HG02938 (cell line): ENCODE data around the gene TYMP.

Experiments used
- ATAC-seq: cut with Tn5 transposase; IDR thresholded peaks from one replicate; pipeline ENCODE4 v1.9.1; 2021; ENCODE audit warnings: mild to moderate bottlenecking, moderate library complexity; ENCODE audit not compliant: unreplicated experiment

The TYMP gene, protein sequence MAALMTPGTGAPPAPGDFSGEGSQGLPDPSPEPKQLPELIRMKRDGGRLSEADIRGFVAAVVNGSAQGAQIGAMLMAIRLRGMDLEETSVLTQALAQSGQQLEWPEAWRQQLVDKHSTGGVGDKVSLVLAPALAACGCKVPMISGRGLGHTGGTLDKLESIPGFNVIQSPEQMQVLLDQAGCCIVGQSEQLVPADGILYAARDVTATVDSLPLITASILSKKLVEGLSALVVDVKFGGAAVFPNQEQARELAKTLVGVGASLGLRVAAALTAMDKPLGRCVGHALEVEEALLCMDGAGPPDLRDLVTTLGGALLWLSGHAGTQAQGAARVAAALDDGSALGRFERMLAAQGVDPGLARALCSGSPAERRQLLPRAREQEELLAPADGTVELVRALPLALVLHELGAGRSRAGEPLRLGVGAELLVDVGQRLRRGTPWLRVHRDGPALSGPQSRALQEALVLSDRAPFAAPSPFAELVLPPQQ

DNA sequence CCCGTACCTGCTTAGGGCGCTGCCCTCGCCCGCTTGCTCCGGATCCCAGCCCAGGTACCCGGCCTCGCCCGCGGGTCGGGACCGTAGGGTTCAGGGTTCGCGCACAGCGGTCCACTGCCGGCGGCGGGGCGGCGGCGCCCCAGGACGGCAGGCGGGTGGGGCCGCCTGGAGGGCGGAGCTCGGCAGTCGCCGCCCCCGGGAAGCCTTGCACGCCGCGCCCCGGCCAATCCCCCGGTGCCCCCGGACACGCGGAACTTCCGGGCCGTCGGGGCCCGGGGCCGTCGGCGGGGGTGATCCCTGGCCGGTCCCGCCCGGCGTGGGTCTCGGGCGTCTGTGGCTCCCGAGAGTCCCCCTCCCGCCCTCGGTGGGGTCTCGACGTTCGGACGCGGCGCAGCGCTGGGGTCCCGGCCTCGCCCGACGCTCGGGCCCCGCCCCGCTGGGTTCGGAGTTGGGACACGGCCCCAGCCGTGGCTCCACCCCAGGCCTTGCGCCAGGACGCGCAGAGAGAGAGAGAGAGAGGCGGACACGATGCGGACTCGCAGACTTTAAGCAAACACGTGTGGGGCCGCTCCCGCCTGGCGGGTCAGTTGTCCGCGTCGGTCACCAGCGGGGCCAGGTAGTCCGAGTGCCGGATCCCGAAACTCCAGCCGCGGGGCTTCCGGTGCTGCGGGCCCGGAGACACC, at the start of gene TYMP:
TYMP (minus strand) TSS at position 116 of the 683 bp plus-strand sequence. CDS start 303 bp downstream, outside the sequence.
- ATAC-seq, result peak; percentile 7

DNA sequence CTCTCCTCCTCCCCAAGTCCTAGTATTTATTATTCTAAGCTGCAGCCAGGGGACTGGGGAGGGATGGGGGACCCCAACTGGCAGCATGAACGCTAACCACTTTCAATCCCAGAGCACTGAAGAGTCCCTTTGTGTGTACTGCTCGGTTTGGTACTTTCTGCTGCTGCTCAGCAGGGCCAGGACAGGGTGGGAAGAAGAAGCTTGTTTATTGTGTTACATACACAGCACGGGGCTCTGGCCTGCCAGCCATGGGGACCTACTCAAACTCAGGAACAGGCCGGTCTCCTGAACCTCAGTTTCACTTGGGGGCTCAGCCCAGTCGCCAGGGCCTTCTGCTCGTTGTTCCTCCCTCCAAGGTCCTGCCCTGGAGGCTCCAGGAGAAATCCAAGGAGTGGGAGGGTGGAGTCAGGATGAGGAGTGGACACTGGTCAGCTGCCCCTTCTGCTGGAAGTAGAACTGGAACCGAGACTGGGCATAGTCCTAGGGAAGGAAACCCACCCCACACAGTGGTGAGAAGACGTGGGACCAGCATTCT, 49.0 kb upstream of the TYMP start:
- ATAC-seq, result no peak

DNA sequence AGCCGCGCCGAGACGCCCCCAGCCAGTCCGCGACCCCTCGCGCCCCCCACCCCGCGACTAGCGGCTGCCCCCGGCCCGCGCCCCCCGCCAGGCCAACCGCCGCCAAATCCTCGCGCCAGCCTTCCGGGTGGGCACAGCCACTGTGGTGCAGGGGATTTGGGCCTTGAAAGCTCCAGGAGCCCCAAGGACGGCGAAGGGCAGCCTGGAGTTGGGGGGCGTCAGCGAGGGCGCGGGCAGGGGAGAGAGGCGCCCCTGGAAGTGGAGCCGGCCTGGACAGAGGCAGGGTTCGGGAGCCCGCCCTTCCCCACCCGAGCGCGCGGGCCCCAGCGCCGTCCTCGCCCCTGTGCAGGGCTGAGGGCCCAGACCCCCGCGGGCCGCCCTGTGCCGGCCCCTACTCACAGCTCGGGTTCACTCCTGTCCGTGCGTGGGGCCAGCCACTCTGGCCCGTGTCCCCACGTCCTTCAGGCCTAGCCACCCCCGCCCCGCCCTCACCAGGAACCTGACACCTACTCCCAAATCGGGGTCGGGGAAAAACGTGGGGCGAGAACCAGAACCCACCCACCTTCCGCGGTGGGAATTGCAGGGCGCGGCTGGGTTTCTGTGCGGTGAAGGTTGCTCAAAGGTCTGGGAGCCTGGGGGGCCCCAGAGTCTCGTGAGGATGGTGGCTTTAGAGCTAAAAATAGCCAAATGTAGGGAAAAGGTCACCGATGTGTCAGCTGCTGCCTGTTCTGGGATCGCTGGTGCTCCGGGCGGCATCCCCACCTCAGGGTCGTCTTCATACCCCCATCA, 48.4 kb upstream of the TYMP start, which contains the start of gene CPT1B:
CPT1B (minus strand) TSS at position 441 of the 789 bp plus-strand sequence. CDS start 512 bp downstream, outside the sequence.
- ATAC-seq, result no peak

DNA sequence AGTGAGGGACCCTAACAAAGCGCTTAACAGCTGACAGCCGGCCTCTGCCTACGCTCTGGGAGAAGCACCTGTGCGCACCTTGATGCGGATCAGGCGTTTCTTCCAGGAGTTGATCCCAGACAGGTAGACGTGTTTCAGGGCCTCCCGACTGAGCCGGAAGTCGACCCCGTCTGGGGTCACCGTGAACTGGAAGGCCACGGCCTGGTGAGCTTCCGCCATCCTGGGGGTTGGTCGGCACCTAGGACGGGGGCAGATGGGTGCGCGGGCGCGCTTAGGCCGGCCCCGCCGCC, 47.8 kb upstream of the TYMP start:
- no peak for ATAC-seq

DNA sequence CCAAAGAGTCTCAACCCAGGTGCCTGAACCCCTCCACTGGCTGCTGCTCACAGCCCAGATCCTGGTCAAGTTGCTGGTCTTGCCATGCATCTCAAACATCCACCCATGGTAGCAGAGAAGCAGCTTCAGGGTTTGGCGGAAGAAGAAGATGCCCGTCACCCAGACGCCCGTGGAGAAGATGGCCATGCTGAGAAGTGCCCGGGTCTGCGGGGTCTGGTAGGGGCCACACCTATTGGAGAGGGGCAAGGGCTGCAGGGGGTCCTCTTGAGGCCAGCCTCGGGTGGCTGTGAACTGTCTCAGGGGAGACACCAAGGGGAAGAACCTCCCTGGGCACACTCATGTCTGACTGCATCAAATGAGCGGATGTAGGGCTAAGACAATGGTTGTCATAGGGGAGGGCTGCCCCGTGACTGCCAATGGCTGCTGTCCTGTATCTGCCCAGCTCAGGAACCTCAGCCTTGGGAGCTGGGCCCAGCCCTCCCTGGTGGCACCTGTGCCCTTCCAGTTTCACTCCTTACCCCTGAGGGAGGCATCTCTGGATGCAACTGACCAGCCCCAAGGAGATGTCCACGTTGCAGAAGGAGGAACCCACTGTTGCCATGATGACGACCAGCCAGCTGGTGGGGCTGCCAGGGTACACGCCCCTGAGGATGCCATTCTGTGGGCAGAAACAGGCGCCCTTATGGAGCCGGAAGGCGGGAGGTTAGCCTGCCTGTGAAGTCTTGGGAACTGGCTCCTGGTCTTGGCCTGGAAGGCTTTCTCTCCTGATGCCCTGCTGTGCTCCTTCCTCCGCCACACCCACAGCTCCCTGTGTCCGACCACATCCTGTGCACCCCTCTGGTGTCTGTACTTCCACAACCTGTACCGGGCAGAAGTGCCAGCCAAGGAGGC, 47.2 kb upstream of the TYMP start:
- no peak for ATAC-seq

DNA sequence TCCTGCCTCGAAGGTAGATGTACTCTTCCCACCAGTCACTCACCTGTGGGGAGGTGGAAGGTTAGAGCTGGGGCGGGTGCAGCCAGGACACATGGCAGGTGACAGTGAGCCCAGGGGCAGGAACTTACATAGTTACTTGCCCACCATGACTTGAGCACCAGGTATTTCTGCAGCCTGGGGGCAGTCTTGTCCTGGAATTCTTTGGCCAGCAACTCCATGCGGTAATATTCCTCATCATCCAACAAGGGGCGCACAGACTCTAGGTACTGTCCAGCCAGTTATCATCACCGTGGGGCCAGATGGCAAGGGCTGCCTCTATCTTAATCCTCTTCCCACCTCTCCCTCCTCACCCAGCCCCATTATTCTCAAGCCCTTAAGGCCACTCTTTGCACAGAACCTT, 46.3 kb upstream of the TYMP start:
- no peak for ATAC-seq

DNA sequence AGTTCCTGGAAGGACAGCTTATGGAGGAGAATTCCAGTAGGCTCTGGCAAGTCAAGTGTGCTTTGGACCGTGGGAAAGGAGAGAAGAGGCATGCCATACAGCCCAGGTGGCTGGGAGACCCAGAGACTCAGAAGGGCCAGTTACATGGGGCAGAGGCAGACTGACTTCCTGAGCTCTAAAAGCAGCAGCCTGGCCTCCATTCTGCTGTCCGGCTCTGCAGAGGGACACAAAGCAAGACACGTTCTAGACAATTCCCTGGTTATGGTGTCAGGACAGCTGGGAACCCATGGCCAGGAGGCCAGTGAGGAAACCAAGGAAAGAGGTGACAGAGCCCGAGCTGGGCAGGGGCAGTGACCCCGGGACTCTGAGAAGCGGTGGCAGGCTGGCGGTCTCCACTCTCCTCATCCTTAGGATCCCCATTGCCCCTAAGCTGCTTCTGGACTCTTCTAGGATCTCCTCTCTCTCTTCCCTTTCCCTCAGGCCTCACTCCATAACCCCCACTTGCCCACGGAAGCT, 45.7 kb upstream of the TYMP start:
- no peak for ATAC-seq

DNA sequence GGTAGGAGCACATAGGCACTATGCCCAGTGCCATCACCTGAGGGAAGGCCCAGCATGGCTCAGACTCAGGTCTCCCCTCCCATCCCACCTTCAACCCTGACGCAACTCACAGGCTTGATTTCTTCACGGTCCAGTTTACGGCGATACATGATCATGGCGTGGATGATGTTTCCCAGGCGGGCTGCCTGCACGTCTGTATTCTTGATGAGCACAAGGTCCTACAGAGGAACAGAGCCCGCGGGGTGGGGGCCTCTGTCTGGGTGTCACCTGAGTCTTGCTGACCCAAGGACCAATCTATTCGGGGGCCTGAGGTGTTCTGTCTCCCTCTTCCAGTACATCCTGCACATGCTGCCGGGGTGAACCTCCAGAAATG, 44.6 kb upstream of the TYMP start:
- ATAC-seq, result no peak

DNA sequence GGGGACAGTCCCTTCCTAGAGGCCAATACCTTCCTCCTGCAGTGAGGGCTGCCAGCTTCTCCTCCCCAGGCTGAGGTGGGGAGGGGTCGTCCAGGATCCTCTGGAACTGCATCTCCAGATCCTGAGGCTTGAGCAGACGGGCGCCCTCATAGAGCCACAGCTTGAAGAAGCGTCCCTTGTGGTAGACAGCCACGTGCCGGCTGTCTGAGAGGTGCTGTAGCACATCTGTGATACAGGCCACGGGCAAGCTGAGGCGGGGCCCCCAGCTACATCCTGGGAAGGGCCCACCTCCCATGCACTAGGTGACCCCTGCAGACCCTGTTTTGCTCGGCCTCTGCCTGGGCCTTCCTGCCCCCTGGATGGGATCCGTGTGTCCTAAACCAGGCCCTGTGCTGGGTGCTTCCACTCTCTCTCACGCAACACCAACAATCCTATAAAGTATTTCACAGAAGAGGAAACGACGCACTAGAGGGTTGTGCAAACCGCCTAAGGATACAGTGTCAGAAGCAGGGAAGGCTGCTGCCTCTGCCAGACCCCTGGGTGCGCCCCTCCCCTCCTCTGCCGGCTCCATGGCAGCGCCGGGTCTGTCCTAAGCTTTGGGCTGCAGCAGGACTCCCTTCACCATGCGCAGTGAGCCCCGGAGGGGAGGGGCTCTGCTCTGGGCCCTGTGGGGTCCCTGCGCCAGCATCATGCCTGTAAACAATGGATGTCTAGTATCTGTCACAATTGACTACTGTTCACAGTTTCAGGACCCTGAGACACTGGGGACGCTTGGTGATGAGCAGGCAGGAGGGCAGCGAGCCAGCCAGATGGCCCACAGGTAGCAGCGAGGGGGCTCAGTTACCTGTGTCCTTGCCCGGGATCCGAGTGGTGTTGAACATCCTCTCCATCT, 43.9 kb upstream of the TYMP start:
- no peak for ATAC-seq

DNA sequence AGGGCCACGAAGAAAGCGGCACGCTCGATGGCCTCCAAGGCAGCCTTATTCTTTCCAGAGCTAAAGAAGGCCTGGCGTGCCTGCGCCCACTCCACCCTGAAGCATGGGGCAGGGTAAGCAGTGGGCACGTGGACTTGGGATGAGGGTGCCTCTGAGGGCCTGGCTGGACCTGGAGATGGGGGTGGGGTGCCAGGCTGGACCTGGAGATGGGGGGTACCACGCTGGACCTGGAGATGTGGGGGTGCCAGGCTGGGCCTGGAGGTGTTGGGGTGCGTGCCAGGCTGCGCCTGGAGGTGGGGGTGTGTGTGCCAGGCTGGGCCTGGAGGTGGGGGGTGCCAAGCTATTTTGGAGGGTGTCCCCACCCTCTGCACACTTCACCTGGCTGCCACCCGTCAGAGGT, 43.2 kb upstream of the TYMP start:
- no peak for ATAC-seq

DNA sequence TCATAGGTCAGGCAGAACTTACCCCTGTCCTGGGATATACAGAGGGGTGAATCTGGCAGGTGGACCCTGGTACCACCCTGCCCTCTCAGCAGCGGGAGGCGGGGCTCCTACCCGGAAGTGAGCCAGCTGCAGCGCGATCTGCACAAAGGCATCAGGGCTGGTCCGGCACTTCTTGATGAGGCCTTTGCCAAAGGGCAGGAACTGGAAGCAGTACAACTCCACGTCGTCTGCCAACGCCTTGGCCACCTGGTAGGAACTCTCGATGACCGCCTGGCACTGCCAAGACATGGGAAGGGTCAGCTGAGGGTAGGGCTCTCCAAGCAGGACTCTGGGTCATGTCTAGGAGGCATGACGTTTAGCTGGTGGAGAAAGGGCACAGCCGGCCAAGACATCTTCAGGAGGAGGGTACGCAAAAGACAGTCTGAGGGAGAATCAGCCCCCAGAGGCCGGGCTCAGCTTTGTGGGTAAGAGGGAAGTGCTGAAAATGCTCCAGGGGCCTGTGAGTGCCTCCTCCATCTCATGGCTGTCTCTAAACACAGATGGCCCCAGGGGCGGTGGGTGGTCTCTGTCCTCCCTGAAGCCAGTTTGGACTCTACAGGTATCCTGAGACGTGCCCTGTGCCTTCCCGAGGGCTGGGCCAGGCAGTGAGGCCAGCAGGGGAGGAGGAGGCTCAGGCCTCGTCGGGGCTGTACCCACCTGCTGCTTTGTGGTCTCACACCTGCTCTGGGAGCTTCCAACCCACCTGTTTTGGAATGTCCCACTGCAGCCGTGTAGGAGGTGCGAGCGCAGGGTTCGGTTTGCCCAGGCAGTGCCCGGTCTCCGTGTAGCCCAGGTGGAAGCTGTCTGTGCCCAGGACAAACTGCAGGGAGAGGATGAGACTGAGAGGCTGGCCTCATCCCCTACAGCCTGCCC, 41.7 kb upstream of the TYMP start:
- no peak for ATAC-seq

DNA sequence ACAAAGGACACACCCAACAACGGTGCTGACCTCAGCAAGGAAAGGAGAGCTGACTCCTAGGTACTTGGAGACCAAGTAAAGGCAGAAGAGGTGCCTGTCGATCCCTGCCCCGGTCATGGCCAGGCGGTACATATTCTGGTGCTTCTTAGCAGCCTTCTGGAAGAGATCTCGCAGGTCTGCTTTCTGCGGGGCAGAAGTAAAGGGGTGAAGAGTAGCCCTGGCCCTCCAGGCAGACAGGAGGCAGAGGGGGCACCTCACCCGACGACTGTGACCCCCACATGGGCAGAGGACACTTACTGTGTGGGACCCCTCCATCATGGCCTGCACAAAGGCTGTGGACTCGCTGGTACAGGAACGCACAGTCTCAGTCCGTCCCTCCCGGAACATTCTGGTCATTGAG, 41.0 kb upstream of the TYMP start:
- no peak for ATAC-seq

DNA sequence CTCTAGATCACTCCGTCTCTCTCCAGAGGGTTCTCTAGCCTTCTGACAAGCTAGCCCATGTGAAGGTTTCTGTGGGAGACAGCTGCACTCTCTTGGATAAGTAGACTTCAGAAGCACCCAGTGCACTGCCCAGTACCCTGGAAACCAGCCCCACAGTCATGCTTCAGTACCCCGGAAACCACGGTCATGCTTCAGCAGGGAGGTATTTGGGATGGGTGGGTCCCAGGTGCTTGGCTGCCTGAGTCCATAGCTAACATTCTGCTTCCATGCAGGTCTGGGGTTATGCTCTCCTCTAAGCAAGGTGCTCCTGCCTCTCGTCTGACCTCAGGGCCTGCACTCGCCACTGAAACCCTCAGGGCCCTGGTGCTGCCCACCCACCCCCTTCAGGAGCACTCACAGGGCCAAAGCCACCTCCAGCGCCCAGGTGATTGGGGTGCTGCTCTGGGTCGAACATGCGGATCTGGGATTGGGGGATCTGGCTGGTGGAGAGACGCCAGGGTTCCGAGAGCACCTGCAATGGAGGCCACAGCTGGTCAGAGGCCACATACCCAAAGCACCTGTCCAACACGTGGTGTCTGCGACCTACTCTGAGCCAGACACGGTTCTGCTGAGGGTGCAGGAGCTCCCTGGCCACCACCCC, 40.2 kb upstream of the TYMP start:
- ATAC-seq, result no peak

DNA sequence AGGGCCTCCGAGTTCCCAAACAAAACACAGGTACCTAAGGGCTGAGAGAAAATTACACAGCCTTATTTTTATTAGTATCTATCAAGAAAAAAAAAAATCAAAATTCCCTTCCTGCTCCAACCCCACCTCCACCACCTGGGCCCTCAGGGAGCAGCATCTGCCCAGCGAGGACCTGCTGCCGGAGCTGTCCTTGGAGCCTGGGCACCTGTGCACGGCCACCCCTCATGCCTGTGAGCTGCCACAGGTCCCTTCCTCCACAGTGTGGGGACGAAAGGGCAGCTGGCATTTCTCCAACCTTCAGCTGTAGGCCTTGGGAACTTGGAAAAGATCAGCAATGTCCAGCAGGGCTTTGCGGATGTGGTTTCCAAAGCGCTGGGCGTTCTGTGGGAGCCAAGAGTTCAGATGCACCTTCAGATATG, 39.2 kb upstream of the TYMP start:
- ATAC-seq, result no peak

DNA sequence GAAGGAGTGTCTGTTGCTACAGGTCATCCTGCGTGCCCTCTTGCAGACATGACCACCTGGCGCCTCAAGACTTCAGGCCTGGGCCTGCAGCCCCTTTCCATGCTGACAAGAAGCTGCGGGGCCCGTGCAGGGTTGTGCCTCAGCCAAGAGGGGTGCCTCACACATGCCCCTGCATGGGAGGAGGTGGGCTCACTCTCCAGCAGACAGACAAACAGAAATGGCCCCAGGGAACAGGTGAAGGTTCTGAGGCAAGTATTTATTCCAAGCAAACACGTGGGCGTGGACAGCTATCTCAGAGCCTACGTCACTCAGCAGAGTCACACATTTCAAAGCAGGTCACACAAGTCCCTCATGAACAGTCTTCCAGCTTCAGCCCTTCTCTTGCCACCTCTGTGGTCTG, 38.8 kb upstream of the TYMP start:
- ATAC-seq, result no peak

DNA sequence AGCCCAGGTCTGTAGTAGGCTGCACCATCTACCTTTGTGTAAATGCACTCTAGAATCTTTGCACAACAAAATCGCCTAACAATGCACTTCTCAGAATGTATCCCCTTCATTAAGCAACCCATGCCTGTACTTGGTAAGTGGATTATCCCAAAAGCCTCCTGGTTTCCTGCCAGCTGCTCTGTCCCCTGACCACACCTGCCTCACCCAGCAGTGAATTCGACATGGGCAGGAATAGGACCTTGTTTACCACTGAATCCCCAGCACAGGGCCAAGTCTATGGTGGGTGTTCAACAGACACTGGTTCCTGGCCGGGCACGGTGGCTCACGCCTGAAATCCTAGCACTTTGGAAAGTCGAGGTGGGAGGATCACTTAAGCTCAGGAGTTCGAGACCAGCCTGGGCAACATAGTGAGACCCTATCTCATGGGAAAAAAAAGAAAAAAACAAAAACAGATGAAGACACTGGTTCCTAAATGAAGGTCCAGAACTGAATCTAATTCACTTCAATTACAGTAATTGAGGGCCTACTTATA, 38.0 kb upstream of the TYMP start:
- ATAC-seq, result no peak

DNA sequence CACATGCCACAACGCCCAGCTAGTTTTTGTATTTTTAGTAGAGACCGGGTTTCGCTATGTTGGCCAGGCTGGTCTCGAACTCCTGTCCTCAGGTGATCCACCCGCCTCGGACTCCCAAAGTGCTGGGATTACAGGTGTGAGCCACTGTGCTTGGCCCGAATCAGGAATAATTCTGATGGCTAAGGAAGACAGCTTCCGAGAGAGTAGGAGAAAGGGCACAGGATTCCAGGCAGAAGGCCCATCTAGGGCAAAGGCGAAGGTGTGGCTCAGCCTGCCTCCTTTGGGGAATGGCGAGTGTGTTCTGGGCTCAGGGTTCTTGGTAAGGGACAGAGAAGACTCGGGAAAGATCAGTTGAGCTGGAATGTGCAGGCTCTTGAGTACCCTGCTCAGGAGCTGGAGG, 34.5 kb upstream of the TYMP start:
- no peak for ATAC-seq
